PC-9 (cell line): ENCODE data around the gene KIF4B.

Source experiments
- CTCF ChIP-seq: fragments of 200-600 bp; sonication (generic); conservative IDR thresholded peaks from 2 replicates; pipeline ENCODE4 v1.6.1; 2017; ENCODE audit warnings: mixed run types, antibody characterized with exemption, mild to moderate bottlenecking, moderate library complexity
- EZH2 ChIP-seq: fragments of 200-600 bp; sonication (generic); IDR thresholded peaks from 2 replicates; pipeline ENCODE4 v1.8.0; 2017; ENCODE audit warnings: antibody characterized with exemption, low read depth

GRCh38 chr5:155056644-155057269, 43.2 kb downstream of the KIF4B start:
- TF ChIP-seq EZH2: no peak
- no peak for TF ChIP-seq CTCF
